IPS-NIHi11 (cell line): Measurements from ENCODE around the gene ADAP1.
"Not testable (repeated sequence)": the region's sequence is repeated elsewhere in the genome, so short reads cannot be mapped to it uniquely, and the experiment has no call there.

Source experiments
- DNase-seq: peaks from one replicate; pipeline ENCODE4 v3.0.0; 2012; ENCODE audit warnings: mixed read lengths, low spot score

The ADAP1 gene

GRCh38 chr7:954330-955238 lies at the start of gene ADAP1:
Gene ADAP1 (minus strand): TSS chr7:954680. CDS start chr7:954477, 203 bp downstream.
- DNase-seq = peak; percentile 79

- DNase-seq = not testable (repeated sequence)
Observed at GRCh38 chr7:1002445-1002844, 48.0 kb upstream of the ADAP1 start.

GRCh38 chr7:1002026-1002425 lies 47.5 kb upstream of the ADAP1 start:
- DNase-seq = not testable (repeated sequence)

DNA sequence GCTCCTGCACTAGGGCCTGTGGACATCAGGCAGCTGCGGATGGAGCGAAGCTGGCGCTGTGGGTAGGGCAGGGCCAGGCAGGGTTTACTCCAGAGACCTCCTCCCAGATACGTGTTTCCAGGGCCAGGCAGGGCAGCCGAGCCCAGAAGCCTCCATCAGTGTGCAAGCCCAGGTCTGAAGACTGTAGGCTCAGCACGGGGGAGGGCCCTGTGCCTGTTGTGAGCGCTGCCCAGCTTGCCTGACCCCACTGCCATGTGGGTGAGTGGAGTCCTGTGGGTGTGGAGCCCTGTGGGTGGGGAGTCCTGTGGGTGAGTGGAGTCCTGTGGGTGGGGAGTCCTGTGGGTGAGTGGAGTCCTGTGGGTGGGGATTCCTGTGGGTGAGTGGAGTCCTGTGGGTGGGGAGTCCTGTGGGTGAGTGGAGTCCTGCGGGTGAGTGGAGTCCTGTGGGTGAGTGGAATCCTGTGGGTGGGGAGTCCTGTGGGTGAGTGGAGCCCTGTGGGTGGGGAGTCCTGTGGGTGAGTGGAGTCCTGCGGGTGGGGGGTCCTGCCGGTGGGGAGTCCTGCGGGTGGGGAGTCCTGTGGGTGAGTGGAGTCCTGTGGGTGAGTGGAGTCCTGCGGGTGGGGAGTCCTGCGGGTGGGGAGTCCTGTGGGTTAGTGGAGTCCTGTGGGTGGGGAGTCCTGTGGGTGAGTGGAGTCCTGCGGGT lies 46.7 kb upstream of the ADAP1 start:
- not testable (repeated sequence) for DNase-seq

GRCh38 chr7:999941-1000935 lies 45.8 kb upstream of the ADAP1 start:
- DNase-seq = no peak

DNA sequence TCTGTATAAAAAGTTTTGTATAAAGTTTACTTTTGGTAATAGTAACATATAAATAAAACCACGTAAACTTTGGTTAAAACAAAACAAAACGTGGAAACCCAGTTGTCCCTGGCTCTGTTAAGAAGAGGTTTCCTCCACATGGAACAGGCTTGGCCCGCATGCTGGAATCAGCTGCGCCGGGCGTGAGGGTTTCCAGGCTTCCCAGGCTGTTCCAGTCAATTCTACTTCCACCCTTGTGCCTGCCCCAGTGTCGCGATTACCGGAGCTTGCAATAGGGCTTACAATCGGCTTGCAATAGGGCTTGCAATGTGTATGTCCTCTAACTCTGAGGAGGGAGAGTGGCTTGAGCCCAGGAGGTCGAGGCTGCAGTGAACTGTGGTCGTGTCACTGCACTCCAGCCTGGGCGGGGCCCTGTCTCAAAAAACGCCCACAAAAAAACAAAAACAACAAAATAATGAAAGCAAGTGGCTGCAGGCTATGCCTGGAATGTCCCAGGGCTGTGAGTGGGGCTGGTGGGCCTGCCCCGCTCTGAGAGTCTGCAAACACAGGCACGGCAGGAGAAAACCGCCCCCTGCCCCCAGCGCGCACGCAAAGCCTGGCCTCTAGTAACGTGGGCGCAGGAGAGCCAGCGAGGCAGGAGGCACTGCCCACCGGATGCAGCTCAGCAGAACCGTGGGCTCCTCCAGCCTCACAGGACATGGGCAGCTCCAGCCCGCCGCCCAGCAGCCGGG lies 44.8 kb upstream of the ADAP1 start:
- DNase-seq = no peak

GRCh38 chr7:997404-998395 lies 43.2 kb upstream of the ADAP1 start:
- no peak for DNase-seq

GRCh38 chr7:996079-996872 lies 41.8 kb upstream of the ADAP1 start:
- no peak for DNase-seq

DNA sequence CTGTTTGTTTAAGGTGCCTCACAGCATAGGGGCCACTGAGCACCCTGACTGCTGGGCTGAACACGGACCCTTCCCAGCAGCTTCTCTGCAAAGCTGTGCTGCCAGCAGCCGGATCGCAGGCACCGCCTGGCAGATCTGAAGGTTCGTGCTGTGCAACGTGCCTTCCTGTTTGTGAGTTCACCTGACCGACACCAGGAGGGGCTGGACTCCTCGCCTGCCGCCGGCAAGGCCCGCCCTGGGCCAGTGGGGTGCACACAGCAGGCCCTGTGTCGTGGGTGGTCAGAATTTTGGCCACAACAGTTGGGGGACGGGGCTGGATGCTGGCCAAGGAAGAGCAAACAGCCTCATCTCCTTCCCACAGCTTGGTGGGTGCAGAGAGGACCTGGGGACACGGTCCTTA lies 41.1 kb upstream of the ADAP1 start:
- DNase-seq = no peak

GRCh38 chr7:994592-995308 lies 40.3 kb upstream of the ADAP1 start:
- DNase-seq = no peak

GRCh38 chr7:992709-993607 lies 38.5 kb upstream of the ADAP1 start:
- DNase-seq = peak; percentile 91

DNA sequence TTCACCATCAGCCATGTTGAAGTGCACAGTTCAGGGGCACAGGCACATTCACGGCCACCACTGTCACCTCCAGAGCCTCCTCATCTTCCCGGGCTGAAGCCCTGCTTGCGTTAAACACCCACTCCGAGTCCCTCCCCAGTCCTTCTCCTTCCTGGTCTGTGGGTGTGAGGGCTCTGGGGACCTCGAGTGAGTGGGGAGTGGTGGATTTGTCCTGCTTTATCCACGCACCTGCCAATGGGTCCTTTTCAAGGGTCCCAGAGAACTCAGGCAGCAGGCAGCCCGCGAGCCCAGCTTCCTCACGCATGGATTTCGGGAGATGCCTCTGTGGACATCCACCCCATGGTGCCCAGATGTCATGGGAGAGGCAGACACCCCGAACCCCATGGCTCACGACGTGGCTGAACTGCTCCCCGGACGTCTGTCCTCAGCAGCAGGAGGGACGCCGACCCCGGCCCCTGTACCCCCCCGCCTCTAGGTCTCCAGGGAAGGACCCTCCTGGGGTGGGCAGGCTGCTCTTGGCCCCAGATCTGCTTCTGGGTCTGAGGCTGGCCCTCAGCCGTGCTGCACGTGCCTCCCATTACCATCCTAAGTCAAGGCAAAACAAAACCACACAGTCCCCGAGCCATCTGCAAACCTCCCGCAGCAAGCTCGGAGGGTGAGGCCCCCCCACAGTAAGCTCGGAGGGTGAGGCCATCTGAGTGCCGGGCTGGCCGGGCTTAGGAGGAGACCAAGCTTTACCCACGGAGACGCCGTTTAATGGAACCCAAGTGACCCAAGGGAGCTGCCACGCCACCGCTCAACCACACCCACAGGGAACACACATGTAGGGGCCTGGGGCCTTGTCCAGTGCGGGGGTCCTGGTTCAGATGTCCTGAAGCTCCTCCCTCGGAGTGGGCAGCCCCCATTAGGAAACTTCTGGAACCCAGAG lies 37.5 kb upstream of the ADAP1 start:
- DNase-seq = no peak

DNA sequence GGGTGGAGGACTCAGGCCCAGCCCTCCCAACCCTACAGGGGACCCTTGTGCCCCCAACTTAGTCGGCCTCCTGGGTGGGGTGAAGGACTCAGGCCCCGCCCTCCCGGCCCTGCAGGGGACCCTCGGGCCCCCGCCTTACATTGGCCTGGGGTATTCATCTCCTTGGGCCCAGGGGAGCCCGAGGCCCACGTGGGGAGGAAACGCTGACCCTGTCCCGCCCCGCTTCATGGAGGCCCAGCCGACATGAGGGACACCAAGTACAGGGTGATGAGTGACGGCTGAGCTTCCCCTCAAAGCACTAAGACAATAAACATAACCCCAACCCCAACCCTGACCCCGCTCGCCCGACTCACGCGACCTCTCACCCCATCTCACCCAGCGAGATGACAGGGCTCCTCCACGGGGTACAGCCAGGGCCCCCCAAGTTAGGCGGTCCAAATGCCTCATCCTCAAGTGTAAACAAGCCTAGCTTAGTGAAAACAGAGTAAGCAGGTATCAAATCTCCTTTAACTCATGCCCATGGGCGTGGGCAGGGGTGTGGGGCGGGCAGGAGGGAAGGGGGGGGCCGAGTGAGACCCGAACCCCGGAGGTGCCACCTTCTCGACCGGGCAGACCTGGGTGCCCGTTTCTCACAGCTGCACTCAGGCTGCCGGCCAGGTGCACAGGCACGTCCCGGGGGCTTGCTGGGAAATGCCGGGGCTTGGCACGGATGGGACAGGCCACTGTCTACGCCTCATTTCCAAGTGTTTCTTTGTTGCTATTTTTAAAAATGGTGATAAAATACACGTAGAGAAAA lies 36.7 kb upstream of the ADAP1 start:
- DNase-seq = no peak

DNA sequence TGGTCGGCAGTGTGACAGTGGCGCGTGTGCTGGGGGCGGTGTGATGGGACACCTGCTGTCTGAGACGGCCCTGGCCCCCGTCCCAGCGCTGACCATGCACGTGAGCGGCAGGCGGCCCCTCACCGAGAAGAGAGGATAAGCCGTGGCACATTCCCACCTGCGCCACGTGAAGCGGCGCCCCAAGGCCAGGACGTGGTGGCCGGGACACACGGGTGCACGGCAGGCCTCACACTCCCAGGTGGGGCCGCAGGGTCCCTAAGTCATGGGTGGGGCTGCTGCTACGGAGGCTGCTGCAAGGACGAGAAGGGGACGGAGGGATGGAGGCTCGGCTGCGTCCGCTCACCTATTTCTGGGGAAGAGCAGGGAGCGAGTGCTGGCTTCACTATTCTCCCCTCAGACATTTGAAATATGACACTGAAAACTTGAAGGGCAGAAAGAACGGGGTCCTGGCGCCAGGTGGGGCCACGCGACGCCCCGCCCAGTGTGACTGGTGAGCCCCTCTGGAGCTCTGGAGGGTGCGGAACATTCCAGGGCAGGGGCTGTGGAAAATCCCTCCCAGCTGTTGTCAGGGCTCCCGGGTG lies 36.0 kb upstream of the ADAP1 start:
- DNase-seq = no peak

GRCh38 chr7:988963-989529 lies 34.6 kb upstream of the ADAP1 start:
- no peak for DNase-seq
